Ishikawa (cell line): Measurements from ENCODE around the gene STRADA.

Experiments used
- CEBPB ChIP-seq: IDR thresholded peaks from 2 replicates; pipeline ENCODE4 v1.6.1; 2012
- CREB1 ChIP-seq: IDR thresholded peaks from 2 replicates; pipeline ENCODE4 v1.6.1; 2012; ENCODE audit warnings: low read depth
- EGR1 ChIP-seq: IDR thresholded peaks from 2 replicates; pipeline ENCODE4 v1.6.1; 2012
- FOXM1 ChIP-seq: IDR thresholded peaks from 2 replicates; pipeline ENCODE4 v1.6.1; 2012; ENCODE audit warnings: low read depth, borderline replicate concordance
- MAX ChIP-seq: IDR thresholded peaks from 2 replicates; pipeline ENCODE4 v1.6.1; 2012
- RAD21 ChIP-seq: IDR thresholded peaks from 2 replicates; pipeline ENCODE4 v1.6.1; 2012; ENCODE audit warnings: low read depth
- TAF1 ChIP-seq: IDR thresholded peaks from 2 replicates; pipeline ENCODE4 v1.6.1; 2012; ENCODE audit warnings: low read depth, mild to moderate bottlenecking
- TCF12 ChIP-seq: IDR thresholded peaks from 2 replicates; pipeline ENCODE4 v1.6.1; 2012; ENCODE audit warnings: low read depth
- TEAD4 ChIP-seq: IDR thresholded peaks from 2 replicates; pipeline ENCODE4 v1.6.1; 2012
- USF1 ChIP-seq: IDR thresholded peaks from 2 replicates; pipeline ENCODE4 v1.6.1; 2012
- ZBTB7A ChIP-seq: IDR thresholded peaks from 2 replicates; pipeline ENCODE4 v1.6.1; 2012; ENCODE audit warnings: low read depth
- TF ChIP-seq, protein P1 (sequence below): IDR thresholded peaks from 2 replicates; pipeline ENCODE4 v1.6.1; 2012; ENCODE audit warnings: low read depth, mild to moderate bottlenecking

- TF ChIP-seq TEAD4: no peak
- TF ChIP-seq TAF1: no peak
- no peak for TF ChIP-seq MAX
- TF ChIP-seq, protein P1, sequence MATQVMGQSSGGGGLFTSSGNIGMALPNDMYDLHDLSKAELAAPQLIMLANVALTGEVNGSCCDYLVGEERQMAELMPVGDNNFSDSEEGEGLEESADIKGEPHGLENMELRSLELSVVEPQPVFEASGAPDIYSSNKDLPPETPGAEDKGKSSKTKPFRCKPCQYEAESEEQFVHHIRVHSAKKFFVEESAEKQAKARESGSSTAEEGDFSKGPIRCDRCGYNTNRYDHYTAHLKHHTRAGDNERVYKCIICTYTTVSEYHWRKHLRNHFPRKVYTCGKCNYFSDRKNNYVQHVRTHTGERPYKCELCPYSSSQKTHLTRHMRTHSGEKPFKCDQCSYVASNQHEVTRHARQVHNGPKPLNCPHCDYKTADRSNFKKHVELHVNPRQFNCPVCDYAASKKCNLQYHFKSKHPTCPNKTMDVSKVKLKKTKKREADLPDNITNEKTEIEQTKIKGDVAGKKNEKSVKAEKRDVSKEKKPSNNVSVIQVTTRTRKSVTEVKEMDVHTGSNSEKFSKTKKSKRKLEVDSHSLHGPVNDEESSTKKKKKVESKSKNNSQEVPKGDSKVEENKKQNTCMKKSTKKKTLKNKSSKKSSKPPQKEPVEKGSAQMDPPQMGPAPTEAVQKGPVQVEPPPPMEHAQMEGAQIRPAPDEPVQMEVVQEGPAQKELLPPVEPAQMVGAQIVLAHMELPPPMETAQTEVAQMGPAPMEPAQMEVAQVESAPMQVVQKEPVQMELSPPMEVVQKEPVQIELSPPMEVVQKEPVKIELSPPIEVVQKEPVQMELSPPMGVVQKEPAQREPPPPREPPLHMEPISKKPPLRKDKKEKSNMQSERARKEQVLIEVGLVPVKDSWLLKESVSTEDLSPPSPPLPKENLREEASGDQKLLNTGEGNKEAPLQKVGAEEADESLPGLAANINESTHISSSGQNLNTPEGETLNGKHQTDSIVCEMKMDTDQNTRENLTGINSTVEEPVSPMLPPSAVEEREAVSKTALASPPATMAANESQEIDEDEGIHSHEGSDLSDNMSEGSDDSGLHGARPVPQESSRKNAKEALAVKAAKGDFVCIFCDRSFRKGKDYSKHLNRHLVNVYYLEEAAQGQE: no peak
- no peak for TF ChIP-seq CEBPB
- TF ChIP-seq RAD21: no peak
- no peak for TF ChIP-seq ZBTB7A
- no peak for TF ChIP-seq FOXM1
- TF ChIP-seq EGR1: no peak
- TF ChIP-seq TCF12: no peak
- no peak for TF ChIP-seq USF1
- TF ChIP-seq CREB1: no peak
Measured at GRCh38 chr17:63762161-63763078, 20.8 kb upstream of the STRADA start.
